SHP77 (cell line): Measurements from ENCODE around the gene HSD17B12.

Experiments
- DNase-seq, 2 experiments: peaks; one replicate each; lab custom pipeline; 2025; lab: John Stamatoyannopoulos, UW

The HSD17B12 gene

GRCh38 chr11:43806976-43807375, 126.4 kb downstream of the HSD17B12 start:
- no peak for DNase-seq

DNA sequence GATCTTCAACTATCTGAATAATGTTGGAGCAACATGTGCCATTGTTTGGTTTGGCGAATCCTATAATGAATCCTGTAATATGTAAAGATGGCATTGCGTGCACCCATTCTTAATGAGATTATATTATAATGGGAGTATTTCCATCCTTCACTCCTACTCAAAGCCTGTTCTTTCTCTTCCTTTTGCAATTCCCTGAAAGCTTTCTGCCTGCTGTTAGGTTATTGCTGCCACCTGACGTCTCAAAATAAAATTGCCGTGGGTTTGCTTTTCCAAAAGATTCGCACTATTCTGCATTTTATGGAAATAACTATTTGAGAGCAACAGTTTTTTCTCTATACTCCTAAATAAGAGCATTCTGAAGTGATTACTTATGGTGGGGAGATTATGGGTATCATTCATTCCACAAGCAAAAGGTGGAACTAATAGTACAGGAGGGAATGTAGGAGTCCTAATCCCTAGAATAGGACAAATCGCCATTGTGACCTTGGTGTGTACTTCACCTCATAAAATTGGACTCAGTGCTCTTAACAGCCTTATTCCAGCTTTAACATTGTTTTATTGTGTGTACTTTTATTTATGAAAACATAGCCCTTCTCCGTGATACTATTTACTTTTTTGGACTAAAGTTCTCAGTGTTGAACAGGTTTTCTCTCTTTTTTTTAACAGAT, 130.5 kb downstream of the HSD17B12 start:
- no peak for DNase-seq

DNA sequence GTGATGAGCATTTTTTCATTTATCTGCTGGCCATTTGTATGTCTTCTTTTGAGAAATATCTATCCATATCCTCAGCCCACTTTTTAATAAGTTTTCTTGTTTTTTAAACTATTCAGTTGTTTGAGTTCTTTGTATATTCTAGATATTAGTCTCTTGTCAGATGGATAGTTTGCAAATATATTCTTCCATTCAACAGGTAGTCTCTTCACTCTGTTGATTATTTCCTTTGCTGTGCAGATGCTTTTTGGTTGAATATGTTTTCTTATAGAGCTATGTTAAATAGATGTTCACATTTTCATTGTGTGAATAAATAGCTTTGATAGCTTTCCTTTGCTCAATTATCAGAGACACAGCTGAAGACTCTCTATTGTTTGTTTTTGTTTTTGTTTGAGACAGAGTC, 131.9 kb downstream of the HSD17B12 start:
- DNase-seq = no peak

- no peak for DNase-seq
Observed at GRCh38 chr11:43818220-43818619, 137.7 kb downstream of the HSD17B12 start.

DNA sequence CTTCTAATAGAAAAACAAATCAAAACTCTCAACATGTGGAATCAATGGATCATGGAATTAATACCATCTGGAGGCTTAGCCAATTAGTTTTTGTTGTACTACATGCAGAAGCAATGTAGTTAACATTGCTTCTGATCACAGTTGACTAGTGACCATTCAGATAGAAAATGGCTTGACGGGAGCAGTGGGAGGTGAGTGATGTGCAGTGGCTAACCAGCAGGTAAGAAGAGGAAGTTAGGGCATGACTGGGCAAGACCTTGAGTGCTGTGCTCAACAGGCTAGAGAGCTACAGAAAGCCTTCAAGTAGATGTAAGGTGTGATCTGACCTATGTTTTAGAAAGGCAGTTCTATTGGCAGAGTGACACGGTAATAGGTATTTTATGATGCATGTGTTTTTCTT, 139.4 kb downstream of the HSD17B12 start:
- DNase-seq = no peak

DNA sequence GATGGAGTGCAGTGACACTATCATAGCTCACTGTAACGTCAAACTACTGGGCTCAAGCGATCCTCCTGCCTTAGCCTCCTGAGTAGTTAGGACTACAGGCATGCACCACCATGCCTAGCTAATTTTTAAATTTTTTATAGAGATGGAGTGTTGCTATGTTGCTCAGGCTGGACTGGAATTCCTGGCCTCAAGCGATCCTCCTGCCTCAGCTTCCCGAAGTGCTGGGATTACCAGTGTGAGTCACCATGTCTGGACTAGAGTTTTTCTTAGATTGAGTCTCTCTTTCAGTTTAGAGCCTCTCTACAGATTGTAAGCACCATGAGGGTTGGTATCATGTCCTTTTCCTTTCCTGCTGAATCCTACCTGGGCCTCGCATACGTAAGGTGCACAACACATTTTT, 142.8 kb downstream of the HSD17B12 start:
- no peak for DNase-seq

DNA sequence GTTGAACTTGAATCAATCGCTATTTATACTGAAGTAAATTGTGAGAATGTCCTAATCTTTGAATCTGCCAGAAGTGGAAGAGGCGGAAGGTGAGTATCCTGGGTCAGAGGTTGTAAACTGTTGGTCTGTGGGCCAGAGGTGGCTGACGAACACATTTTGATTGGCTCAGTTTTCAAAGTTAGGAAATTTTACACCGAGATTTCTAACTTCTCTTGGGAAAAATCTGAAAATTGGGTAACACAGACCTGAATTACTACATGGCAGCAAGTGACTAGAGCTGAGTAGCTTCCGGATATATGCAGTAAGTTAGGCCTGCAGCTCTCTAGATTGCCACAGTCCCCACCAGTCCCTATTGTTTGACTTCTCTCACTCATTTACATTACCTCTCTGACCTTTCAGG, 143.3 kb downstream of the HSD17B12 start:
- no peak for DNase-seq

- no peak for DNase-seq
Observed at GRCh38 chr11:43825217-43825816, 144.8 kb downstream of the HSD17B12 start.

DNA sequence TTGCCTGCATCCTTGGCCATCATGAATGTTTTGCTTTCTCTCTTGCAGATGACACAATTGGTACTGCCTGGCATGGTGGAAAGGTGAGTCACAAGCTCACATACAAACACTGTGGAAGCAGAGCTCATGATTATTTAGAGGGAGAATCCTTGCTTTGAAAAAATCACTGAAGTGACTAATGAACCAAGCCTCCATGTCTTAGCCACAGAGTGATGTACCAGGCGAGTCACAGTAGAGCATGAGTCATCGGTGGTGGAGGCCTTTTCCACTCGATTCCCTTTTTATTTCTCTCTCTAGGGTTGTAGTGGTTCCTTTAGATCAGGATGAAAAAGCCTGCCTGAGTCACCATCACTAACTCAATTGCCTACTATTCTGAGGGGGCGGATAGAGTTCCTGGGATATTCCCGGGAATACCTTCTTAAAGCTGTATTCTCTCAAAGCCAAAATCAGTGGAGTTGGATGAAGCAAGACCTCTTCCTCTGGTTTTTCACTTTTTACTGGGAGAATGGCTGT, 150.4 kb downstream of the HSD17B12 start:
- DNase-seq = no peak

DNA sequence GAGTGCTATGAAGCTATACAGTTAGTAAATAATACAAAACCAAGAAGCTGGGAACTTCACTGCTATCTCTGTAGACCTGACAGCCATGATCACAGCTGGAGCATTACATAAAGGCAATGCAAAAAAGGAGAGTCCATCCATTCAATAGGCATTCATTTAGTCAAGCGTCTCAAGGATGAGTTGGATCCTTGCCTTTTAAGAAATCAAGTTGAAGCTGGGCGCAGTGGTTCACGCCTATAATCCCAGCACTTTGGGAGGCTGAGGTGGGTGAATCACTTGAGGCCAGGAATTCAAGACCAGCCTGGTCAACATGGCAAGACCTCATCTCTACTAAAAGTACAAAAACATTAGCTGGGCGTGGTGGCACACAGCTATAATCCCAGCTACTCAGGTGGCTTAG, 152.0 kb downstream of the HSD17B12 start:
- DNase-seq = no peak

DNA sequence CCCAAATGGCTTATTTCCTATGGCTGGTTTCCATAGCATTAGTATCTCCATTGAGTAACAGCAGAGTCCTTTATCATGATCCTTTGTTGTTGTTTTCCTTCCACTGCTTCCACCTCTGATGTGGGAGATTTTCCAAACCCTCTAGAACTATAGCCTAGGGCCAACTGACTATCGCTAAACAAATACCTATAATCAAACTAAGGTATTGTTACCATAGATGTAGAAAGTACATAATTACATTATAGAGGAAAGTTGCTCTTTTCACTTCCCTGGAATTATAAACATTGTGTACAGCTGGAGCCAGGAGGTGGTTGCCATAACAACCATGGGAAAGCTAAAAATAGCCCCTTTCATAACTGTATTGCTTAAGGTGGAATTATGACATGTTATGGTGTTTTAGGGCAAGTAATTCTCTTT, 153.1 kb downstream of the HSD17B12 start:
- no peak for DNase-seq

- DNase-seq = no peak
Observed at GRCh38 chr11:43834286-43834685, 153.7 kb downstream of the HSD17B12 start.

GRCh38 chr11:43835104-43835503, 154.6 kb downstream of the HSD17B12 start:
- DNase-seq = no peak

DNA sequence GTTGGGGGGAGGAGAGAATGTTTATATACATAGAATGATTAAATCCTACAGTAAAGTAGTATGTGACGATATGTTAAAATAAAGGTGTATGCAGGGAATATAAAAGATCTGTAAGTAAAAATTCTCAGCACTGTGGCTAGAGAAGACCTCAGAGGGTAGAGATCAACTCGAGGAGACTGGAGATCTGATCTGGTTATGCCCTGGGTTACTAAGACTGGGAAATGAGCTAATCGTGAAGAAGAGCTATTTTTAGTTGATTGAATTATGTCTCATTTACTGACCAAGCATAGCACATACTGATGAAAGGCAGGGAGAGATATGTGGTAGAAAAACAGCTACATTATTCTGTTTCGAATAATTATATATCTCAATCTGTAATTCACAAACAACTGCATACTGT, 157.3 kb downstream of the HSD17B12 start:
- no peak for DNase-seq

DNA sequence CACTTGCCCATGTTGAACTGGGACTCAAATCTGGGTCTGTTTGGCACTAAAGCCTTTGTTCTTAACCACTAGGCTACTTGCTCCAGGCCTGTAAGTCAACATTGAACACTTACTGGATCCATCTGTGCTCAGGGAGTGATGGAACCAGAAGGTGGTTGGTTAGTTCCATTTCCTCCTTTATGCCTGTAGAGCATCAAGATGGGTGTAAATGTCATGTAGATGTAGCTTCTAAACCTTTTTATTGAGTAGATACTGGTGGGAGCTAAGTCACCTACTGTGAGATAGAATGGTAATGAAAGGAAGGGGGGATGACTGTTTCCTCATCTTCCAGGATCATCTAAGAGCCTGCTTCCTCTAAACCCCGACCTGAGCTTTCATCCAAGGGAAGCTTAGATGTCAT, 161.5 kb downstream of the HSD17B12 start:
- no peak for DNase-seq

DNA sequence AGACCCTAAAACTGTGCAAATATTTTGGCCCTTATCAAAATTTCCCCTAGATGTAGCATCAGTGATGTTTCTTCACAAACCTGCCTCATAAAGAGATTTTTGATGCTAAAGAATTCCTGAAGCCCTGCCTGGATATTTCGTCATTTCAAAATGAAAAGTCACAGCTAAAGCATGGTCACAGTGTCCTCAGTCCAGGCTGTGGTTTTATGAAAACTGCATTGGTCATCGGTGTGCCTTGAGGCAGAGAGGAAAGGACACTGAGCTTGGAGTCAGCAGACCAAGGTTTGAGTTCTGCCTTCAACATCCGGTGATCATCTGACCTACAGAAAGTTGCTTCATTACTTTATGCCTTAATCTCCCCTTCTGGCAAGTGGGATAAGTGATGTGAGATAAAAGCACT, 165.3 kb downstream of the HSD17B12 start:
- no peak for DNase-seq

DNA sequence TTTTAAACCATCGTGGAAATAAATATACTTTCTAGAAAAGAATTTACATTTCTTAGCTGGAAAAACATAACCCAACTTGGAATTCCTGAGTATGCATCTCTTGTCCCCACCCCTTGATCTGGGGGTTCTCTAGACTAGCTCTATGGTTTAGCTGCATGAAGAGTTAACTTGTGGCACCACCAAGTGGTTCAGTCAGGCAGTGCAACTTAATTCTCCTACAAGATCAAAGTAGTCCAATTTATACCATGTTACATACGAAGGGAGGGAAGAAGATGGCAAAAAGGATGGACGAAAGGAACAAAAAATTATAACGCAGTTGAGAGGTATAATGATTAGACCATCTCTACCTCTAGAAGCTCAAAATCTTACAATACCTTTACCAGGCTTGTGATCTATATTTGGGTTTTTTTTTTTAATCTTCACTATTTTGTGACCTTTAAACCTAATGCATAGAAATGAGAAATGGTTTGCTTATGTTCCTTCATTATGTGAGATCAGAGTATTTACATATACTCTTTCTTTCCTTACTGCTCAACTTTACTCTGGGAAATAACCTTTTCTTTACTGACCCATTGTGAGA, 171.6 kb downstream of the HSD17B12 start:
- peak; percentile 51 to 56 for DNase-seq

DNA sequence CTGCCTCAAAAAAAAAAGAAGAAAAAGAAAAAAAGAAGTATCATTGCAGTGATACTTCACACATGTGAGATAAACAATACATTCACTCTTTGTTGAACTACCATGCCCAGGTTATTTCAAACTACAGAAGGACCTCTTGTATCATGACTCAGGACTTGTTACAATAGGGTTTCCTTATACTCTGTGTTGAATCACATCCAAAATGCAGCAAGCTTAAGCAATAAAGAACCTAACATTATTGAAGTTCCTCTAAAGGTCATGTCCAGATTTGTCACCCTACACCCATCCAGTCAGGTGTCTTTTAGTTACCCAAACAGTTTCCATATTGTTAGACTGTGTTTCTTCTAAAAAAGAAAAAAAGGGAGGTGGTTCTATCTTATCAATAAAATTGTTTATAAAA, 173.2 kb downstream of the HSD17B12 start:
- DNase-seq = no peak

DNA sequence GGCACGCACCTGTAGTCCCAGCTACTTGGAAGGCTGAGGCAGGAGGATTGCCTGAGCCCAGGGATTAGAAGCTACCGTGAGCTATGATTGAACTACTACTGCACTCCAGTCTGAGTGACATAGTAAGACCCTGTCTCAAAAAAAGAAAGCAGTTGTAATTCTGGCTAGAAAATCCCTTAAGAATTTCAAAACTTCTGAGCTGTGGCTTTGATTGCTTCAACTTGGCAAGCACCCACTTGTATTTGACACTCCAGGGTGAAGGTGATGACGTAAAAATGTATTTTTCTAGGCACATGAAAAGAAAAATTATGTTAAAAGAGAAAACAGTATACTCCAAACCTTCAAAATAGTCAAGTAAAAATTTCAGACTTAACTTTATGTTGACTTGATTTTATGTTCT, 176.5 kb downstream of the HSD17B12 start:
- no peak for DNase-seq

- DNase-seq = no peak
Observed at GRCh38 chr11:43861141-43861540, 180.6 kb downstream of the HSD17B12 start.

- DNase-seq = no peak
Observed at GRCh38 chr11:43866520-43866919, 186.0 kb downstream of the HSD17B12 start.

DNA sequence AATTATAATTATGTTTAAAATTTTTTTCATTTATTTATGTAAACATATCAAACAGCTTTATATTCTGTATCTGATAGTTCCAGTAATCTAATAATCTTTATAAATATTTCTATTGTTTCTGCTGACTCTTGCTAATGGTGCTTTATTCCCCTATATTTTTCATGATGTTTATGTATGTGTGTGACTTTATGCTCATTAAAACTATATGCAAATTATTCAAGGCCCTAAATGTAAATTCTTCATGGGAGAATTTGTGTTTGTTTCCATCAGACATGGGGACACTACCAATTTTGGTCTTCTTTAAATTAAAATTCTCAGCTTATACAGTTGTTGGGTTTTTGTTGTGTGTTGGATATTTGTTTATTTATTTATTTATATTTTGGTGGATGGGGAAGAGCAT, 186.4 kb downstream of the HSD17B12 start:
- no peak for DNase-seq

- peak in 1 of 2 experiments; percentile 5 for DNase-seq
Observed at GRCh38 chr11:43868852-43869567, 188.5 kb downstream of the HSD17B12 start.
